K562 (cell line): Measurements from ENCODE around the gene RBBP5. TPM values are rescaled to one million over a fixed set of nuclear protein-coding genes. Genes with fewer than 3 reads are reported as not detected.
A peak's percentile ranks its signal among the peaks of the same experiment; 100 is the strongest.

Experiments used
- ATAC-seq: fragments of 200-7000 bp; cut with Tn5 transposase; 3 replicates; pipeline ENCODE4 v1.9.1; 2020; ENCODE audit warnings: moderate library complexity
- BruUV-seq: library from RNA; stranded (reverse); fragments of 400-500 nt; replicated peaks from 2 replicates; lab custom pipeline; 2021; lab: Mats Ljungman, UMichigan
- CTCF ChIA-PET: fragments of 300-600 bp; formaldehyde crosslinking; extraction: SDS; loops from one replicate; lab custom pipeline; 2021; ENCODE audit warnings: low intra/inter-chr PET ratio; lab: Yijun Ruan, JAX
- POLR2A ChIA-PET: fragments of 300-600, 350-650 bp; sonication (Branson Sonifier 250); formaldehyde crosslinking; extraction: SDS; loops from one replicate; lab custom pipeline; 2021; ENCODE audit warnings: antibody characterized with exemption, inconsistent platforms; lab: Yijun Ruan, JAX
- DNase-seq, 4 experiments: peaks; one replicate each; pipeline versions ENCODE4 v3.0.0 to v3.0.0-alpha.2; 2011 to 2018; ENCODE audit warnings: low spot score in 3 of 4, mixed read lengths in 3 of 4; ENCODE audit errors: extremely low read depth in 1 of 4
- FAIRE-seq: peaks from 2 replicates; lab custom pipeline; 2011; peaks lifted over from hg19 to GRCh38; lab: Jason Lieb, UNC
- H2AFZ ChIP-seq: 2 replicates; pipeline ENCODE4 v1.6.0; 2011; ENCODE audit warnings: low read depth, low read length, control low read depth, inconsistent platforms
- H3K27ac ChIP-seq: fragments of 200-600 bp; 3 replicates; pipeline ENCODE4 v1.8.0; 2011; ENCODE audit warnings: low read depth, mild to moderate bottlenecking, control low read depth, inconsistent platforms, low read length, moderate library complexity, mixed read lengths; ENCODE audit errors: extremely low read depth
- H3K27me3 ChIP-seq, 2 experiments: fragments of 300-600 bp in 1 of 2; 2 replicates in 1 of 2; 3 replicates in 1 of 2; pipeline versions ENCODE4 v1.6.0 to v1.8.0; 2011; ENCODE audit warnings: inconsistent platforms in 2 of 2, low read length in 2 of 2, mild to moderate bottlenecking in 1 of 2, mixed read lengths in 1 of 2, moderate library complexity in 1 of 2; ENCODE audit not compliant: control insufficient read depth in 2 of 2, insufficient read depth in 2 of 2
- H3K36me3 ChIP-seq: fragments of 300-600 bp; 3 replicates; pipeline ENCODE4 v1.8.0; 2011; ENCODE audit warnings: mild to moderate bottlenecking, low read length, inconsistent platforms; ENCODE audit not compliant: control insufficient read depth, insufficient read depth
- H3K4me1 ChIP-seq, 2 experiments: fragments of 200-600 bp in 1 of 2; replicated peaks in 1 of 2; 2 replicates in 1 of 2; 3 replicates in 1 of 2; pipeline versions ENCODE4 v1.5.1 to v1.8.0; 2011; ENCODE audit warnings: inconsistent platforms in 2 of 2, low read length in 2 of 2, mild to moderate bottlenecking in 1 of 2, mixed read lengths in 1 of 2, moderate library complexity in 1 of 2; ENCODE audit not compliant: control insufficient read depth in 2 of 2, insufficient read depth in 2 of 2
- H3K4me2 ChIP-seq: 2 replicates; pipeline ENCODE4 v1.6.1; 2011; ENCODE audit warnings: low read length, control low read depth, inconsistent platforms, mixed read lengths; ENCODE audit not compliant: insufficient read depth
- H3K4me3 ChIP-seq: fragments of 200-600 bp; sonication (generic), shearing (Covaris generic); 2 replicates; pipeline ENCODE4 v1.5.1; 2016; ENCODE audit warnings: control low read depth, inconsistent platforms
- H3K79me2 ChIP-seq: fragments of 200-600 bp; 3 replicates; pipeline ENCODE4 v1.8.0; 2011; ENCODE audit warnings: low read length, inconsistent platforms; ENCODE audit not compliant: control insufficient read depth, insufficient read depth
- H3K9ac ChIP-seq, 2 experiments: 2 replicates each; pipeline versions ENCODE4 v1.6.0 to v1.6.1; 2011; ENCODE audit warnings: low read depth in 2 of 2, low read length in 2 of 2, control low read depth in 1 of 2, inconsistent platforms in 1 of 2, mild to moderate bottlenecking in 1 of 2, mixed read lengths in 1 of 2; ENCODE audit not compliant: insufficient read depth in 1 of 2
- H3K9me1 ChIP-seq: one replicate; pipeline ENCODE4 v1.6.0; 2011; ENCODE audit warnings: inconsistent platforms, mild to moderate bottlenecking, low read length, moderate library complexity; ENCODE audit not compliant: control insufficient read depth, insufficient read depth
- H3K9me3 ChIP-seq: replicated peaks from 2 replicates; pipeline ENCODE4 v1.5.1; 2011; ENCODE audit warnings: low read depth, low read length, inconsistent platforms; ENCODE audit not compliant: control insufficient read depth, insufficient read depth
- H4K20me1 ChIP-seq: replicated peaks from 2 replicates; pipeline ENCODE4 v1.6.1; 2011; ENCODE audit warnings: low read length, inconsistent platforms, mixed read lengths; ENCODE audit not compliant: control insufficient read depth, insufficient read depth
- FOSL1 ChIP-seq: fragments of 200-800 bp; sonication (Bioruptor generic); conservative IDR thresholded peaks from 2 replicates; pipeline ENCODE4 v1.6.1; 2016; ENCODE audit warnings: missing genetic modification characterization, missing compliant biosample characterization
- GATAD2A ChIP-seq: fragments of 450-650 bp; IDR thresholded peaks from 2 replicates; pipeline ENCODE4 v1.6.1; 2017
- JUND ChIP-seq, 2 experiments: IDR thresholded peaks; 2 replicates in 1 of 2; 3 replicates in 1 of 2; pipeline ENCODE4 v1.6.1; 2011; ENCODE audit warnings: borderline replicate concordance in 2 of 2, low read depth in 2 of 2, low read length in 2 of 2, improper control_type of control experiment in 1 of 2, missing biosample characterization in 1 of 2, missing genetic modification characterization in 1 of 2, missing genetic modification reagents in 1 of 2
- NR2C2 ChIP-seq, 2 experiments: fragments of 200-800 bp in 1 of 2; sonication (Bioruptor generic) in 1 of 2; sonication (generic) in 1 of 2; formaldehyde crosslinking in 1 of 2; IDR thresholded peaks; 2 replicates each; pipeline versions ENCODE4 v1.6.1 to v1.8.0; 2016 to 2022; ENCODE audit warnings: mild to moderate bottlenecking in 1 of 2, missing compliant biosample characterization in 1 of 2, missing genetic modification characterization in 1 of 2, missing genetic modification reagents in 1 of 2
- PHF20 ChIP-seq: fragments of 450-650 bp; IDR thresholded peaks from 2 replicates; pipeline ENCODE4 v1.6.1; 2018; ENCODE audit not compliant: partially characterized antibody
- PTRF ChIP-seq: fragments of 450-650 bp; IDR thresholded peaks from 2 replicates; pipeline ENCODE4 v1.6.1; 2016; ENCODE audit warnings: mild to moderate bottlenecking, missing genetic modification characterization, missing compliant biosample characterization
- RBM25 ChIP-seq: fragments of 200-400 bp; formaldehyde crosslinking; IDR thresholded peaks from 2 replicates; pipeline ENCODE4 v1.6.1; 2018; ENCODE audit warnings: low read length, low read depth, moderate library complexity; ENCODE audit not compliant: severe bottlenecking
- SPI1 ChIP-seq: IDR thresholded peaks from 2 replicates; pipeline ENCODE4 v1.6.1; 2011; ENCODE audit warnings: low read depth, low read length, control low read depth, borderline replicate concordance
- ZNF224 ChIP-seq: sonication (generic); formaldehyde crosslinking; IDR thresholded peaks from 2 replicates; pipeline ENCODE4 v1.8.0; 2022; ENCODE audit warnings: mild to moderate bottlenecking, missing genetic modification reagents
- ZNF384 ChIP-seq: IDR thresholded peaks from 2 replicates; pipeline ENCODE4 v1.6.1; 2012; ENCODE audit warnings: low read depth, low read length, improper control_type of control experiment
- WGBS: fragments of 100-300 bp; shearing (Covaris generic); methylation state at CpG from one replicate; pipeline ENCODE4 v1.1.6; 2016; ENCODE audit warnings: low coverage, mixed read lengths; ENCODE audit not compliant: insufficient coverage; ENCODE audit errors: missing lambda C conversion rate; 5-methylcytosine and 5-hydroxymethylcytosine counted together
- in situ Hi-C: fragments of 300-500 bp; cut with MboI; formaldehyde crosslinking; loops from 4 replicates; pipeline ENCODE4 v1.15.0; 2018; ENCODE audit warnings: inconsistent platforms, mixed read lengths
- intact Hi-C: fragments of 100-400 bp; cut with micrococcal nuclease; formaldehyde crosslinking; loops from 2 replicates; pipeline ENCODE4 v1.14.2; 2022
- polyA plus RNA-seq, 8 experiments: library from polyadenylated mRNA; depleted of rRNA in 4 of 8; stranded (reverse) in 5 of 8; unstranded in 3 of 8; fragments of >200 nt; fragmentation: Nextera tagmentation in 2 of 8; fragmentation: Illumina TruSeq in 1 of 8; extraction: Ambion mirVana in 2 of 8; extraction: Trizol in 1 of 8; gene quantifications; 2 replicates each; pipeline versions ENCODE4 v1.2.1 to v1.2.3, GENCODE V29; 2011 to 2014; ENCODE audit warnings: inconsistent platforms in 1 of 8, missing spikeins in 1 of 8
- total RNA-seq, 7 experiments: library from RNA; depleted of rRNA in 6 of 7; stranded (reverse); fragments of >200 nt in 6 of 7; fragmentation: Illumina TruSeq in 2 of 7; extraction: Trizol in 2 of 7; gene quantifications; 2 replicates each; pipeline versions ENCODE4 v1.2.1 to v1.2.3, GENCODE V29; 2011 to 2021; ENCODE audit warnings: low replicate concordance in 1 of 7
- TF ChIP-seq, protein P1 (sequence below), 2 experiments: fragments of 450-650 bp in 1 of 2; sonication (generic) in 1 of 2; formaldehyde crosslinking in 1 of 2; IDR thresholded peaks in 1 of 2; conservative IDR thresholded peaks in 1 of 2; 2 replicates each; pipeline versions ENCODE4 v1.6.1 to v1.8.1; 2016 to 2023; ENCODE audit warnings: mild to moderate bottlenecking in 2 of 2, moderate library complexity in 2 of 2, inconsistent platforms in 1 of 2, missing genetic modification reagents in 1 of 2
- TF ChIP-seq, protein P2 (sequence below): sonication (generic); formaldehyde crosslinking; IDR thresholded peaks from 2 replicates; pipeline ENCODE4 v1.8.0; 2022; ENCODE audit warnings: mild to moderate bottlenecking, missing genetic modification reagents
- TF ChIP-seq, protein P3 (sequence below), 3 experiments: fragments of 200-800 bp in 1 of 3; fragments of 250-450 bp in 1 of 3; fragments of 450-650 bp in 1 of 3; sonication (Bioruptor Pico) in 1 of 3; sonication (Bioruptor generic) in 1 of 3; formaldehyde crosslinking in 1 of 3; IDR thresholded peaks; 2 replicates each; pipeline versions ENCODE4 v1.6.1 to v1.8.0; 2016 to 2022; ENCODE audit warnings: mild to moderate bottlenecking in 2 of 3, missing genetic modification characterization in 2 of 3, missing compliant biosample characterization in 1 of 3, moderate library complexity in 1 of 3
- TF ChIP-seq, protein P4 (sequence below): sonication (generic); formaldehyde crosslinking; IDR thresholded peaks from 2 replicates; pipeline ENCODE4 v1.8.1; 2022; ENCODE audit warnings: missing genetic modification reagents

Gene RBBP5
- total and polyA plus RNA-seq, 9 of the 15 experiments (the other 6 are each of a cell fraction or from before 2014, with no cell fraction given) = 17.2 to 37.4 (median 28.4) TPM

DNA sequence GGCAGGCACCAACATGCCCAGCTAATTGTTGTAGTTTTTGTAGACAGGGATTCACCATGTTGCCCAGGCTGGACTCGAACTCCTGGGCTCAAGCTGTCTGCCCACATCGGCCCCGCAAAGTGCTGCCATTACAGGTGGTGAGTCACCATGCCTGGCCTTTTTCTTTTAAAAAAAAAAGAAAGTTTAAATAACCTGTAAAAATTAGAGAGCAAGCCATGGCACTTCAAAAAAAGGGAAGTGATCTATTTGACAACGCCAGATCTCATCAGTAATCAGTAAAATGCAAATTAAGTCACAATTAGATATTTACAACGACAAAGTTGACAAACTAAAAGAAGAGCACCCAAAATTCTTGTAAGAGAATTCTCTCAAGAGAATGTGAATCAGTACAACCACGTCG, 2.9 kb upstream of the RBBP5 start:
- Histone ChIP-seq H3K4me2 (no peak overlapping the region), H2AFZ (peak overlapping the region; percentile 60), H3K9ac (peak overlapping the region in 1 of 2 experiments; percentile 59; a peak in 1 of 4 replicates), H3K4me3 (no peak overlapping the region), H3K4me1 (peaks cover 13 to 14% of the 10 kb centered on the region in 2 experiments; a peak in 4 of 5 replicates), H3K27ac (no peak overlapping the region; the same call in 2 of the 3 replicates), H4K20me1 (peaks cover 5% of the 10 kb centered on the region; the same call in 1 of the 2 replicates), H3K9me3 (no peaks in the 10 kb centered on the region), H3K9me1 (no peaks in the 10 kb centered on the region), H3K27me3 (no peaks in the 10 kb centered on the region), H3K36me3 (peaks cover 6% of the 10 kb centered on the region; the same call in 1 of the 3 replicates), H3K79me2 (peaks cover 23% of the 10 kb centered on the region)
- in situ Hi-C loops (no loop called here), intact Hi-C loops (loop anchor here (5.0 kb wide), 1 partner anchor 73 kb away; no protein-coding TSS in a partner anchor)
- WGBS = 41% methylated on average over 7 of the region's 7 CpGs
- ATAC-seq (no peak), FAIRE-seq (no peak), DNase-seq (no peak)
- BruUV-seq = no TSS peak
- CTCF ChIA-PET = no interaction called here
- POLR2A ChIA-PET = interaction anchor here (1.4 kb wide), 1 partner anchor 20 kb away, joined by 3 read pairs; no protein-coding TSS in a partner anchor
- TF ChIP-seq, protein P1, sequence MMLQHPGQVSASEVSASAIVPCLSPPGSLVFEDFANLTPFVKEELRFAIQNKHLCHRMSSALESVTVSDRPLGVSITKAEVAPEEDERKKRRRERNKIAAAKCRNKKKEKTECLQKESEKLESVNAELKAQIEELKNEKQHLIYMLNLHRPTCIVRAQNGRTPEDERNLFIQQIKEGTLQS (IDR thresholded peaks at IDR 0.05) = peak; percentile 61
- TF ChIP-seq, protein P1 (CRISPR knock-in tag; conservative IDR thresholded peaks at IDR 0.05) = no peak
- TF ChIP-seq SPI1 (peak; percentile 93), FOSL1 (peak; percentile 47), NR2C2 (CRISPR knock-in tag; IDR thresholded peaks at IDR 0.05) (no peak), NR2C2 (tag; IDR thresholded peaks at IDR 0.05) (no peak), ZNF224 (CRISPR knock-in tag) (no peak), RBM25 (no peak), PTRF (tag) (no peak), ZNF384 (peak; percentile 49; the same call in 1 of the 2 replicates), PHF20 (no peak), JUND (IDR thresholded peaks at IDR 0.05; ENCODE audit: borderline replicate concordance, low read depth, low read length) (peak; percentile 54), JUND (tag; IDR thresholded peaks at IDR 0.05; ENCODE audit: borderline replicate concordance, low read depth, low read length) (no peak; the same call in 2 of the 3 replicates), GATAD2A (no peak)
- TF ChIP-seq, protein P2, sequence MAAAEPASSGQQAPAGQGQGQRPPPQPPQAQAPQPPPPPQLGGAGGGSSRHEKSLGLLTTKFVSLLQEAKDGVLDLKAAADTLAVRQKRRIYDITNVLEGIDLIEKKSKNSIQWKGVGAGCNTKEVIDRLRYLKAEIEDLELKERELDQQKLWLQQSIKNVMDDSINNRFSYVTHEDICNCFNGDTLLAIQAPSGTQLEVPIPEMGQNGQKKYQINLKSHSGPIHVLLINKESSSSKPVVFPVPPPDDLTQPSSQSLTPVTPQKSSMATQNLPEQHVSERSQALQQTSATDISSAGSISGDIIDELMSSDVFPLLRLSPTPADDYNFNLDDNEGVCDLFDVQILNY (CRISPR knock-in tag) = no peak
- TF ChIP-seq, protein P3, sequence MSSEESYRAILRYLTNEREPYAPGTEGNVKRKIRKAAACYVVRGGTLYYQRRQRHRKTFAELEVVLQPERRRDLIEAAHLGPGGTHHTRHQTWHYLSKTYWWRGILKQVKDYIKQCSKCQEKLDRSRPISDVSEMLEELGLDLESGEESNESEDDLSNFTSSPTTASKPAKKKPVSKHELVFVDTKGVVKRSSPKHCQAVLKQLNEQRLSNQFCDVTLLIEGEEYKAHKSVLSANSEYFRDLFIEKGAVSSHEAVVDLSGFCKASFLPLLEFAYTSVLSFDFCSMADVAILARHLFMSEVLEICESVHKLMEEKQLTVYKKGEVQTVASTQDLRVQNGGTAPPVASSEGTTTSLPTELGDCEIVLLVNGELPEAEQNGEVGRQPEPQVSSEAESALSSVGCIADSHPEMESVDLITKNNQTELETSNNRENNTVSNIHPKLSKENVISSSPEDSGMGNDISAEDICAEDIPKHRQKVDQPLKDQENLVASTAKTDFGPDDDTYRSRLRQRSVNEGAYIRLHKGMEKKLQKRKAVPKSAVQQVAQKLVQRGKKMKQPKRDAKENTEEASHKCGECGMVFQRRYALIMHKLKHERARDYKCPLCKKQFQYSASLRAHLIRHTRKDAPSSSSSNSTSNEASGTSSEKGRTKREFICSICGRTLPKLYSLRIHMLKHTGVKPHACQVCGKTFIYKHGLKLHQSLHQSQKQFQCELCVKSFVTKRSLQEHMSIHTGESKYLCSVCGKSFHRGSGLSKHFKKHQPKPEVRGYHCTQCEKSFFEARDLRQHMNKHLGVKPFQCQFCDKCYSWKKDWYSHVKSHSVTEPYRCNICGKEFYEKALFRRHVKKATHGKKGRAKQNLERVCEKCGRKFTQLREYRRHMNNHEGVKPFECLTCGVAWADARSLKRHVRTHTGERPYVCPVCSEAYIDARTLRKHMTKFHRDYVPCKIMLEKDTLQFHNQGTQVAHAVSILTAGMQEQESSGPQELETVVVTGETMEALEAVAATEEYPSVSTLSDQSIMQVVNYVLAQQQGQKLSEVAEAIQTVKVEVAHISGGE (CRISPR knock-in tag; IDR thresholded peaks at IDR 0.05) = peak in 1 of 3 experiments; percentile 41; a peak in 2 of 6 replicates
- TF ChIP-seq, protein P4, sequence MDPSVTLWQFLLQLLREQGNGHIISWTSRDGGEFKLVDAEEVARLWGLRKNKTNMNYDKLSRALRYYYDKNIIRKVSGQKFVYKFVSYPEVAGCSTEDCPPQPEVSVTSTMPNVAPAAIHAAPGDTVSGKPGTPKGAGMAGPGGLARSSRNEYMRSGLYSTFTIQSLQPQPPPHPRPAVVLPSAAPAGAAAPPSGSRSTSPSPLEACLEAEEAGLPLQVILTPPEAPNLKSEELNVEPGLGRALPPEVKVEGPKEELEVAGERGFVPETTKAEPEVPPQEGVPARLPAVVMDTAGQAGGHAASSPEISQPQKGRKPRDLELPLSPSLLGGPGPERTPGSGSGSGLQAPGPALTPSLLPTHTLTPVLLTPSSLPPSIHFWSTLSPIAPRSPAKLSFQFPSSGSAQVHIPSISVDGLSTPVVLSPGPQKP = no peak
